Sigmoid colon (tissue), 4 donors: Measurements from ENCODE around the gene NACC1.

ENCODE experiments used
- CTCF ChIP-seq, 4 experiments: fragments of 450-650 bp in 3 of 4; fragments of 200-600 bp in 1 of 4; IDR thresholded peaks; one replicate each; pipeline ENCODE4 v1.5.1; 2016 to 2019; ENCODE audit warnings: antibody characterized with exemption in 4 of 4, mild to moderate bottlenecking in 3 of 4, moderate library complexity in 2 of 4
- EP300 ChIP-seq, 4 donors: sonication (generic); formaldehyde crosslinking; IDR thresholded peaks; one replicate each; pipeline ENCODE4 v1.6.1; 2017; ENCODE audit warnings: antibody characterized with exemption in 4 of 4
- POLR2A ChIP-seq, 2 donors: fragments of 450-650 bp; IDR thresholded peaks; one replicate each; pipeline ENCODE4 v1.6.1; 2016; ENCODE audit warnings: antibody characterized with exemption in 2 of 2, mild to moderate bottlenecking in 2 of 2, moderate library complexity in 2 of 2

- TF ChIP-seq CTCF (IDR thresholded peaks at IDR 0.05) (no peak), EP300 (IDR thresholded peaks at IDR 0.05) (no peak), POLR2A (IDR thresholded peaks at IDR 0.05) (no peak)
These were observed 545 bp downstream of the NACC1 start for GRCh38 chr19:13118424-13119193.
